HepG2 (cell line): ENCODE measurements around the gene HOXA9. TPM values are rescaled to one million over a fixed set of nuclear protein-coding genes. Genes with fewer than 3 reads are reported as not detected.

Experiments used
- BORCS8-MEF2B ChIP-seq: sonication (generic); formaldehyde crosslinking; IDR thresholded peaks from 2 replicates; pipeline ENCODE4 v1.8.0; 2022; ENCODE audit warnings: mild to moderate bottlenecking, missing genetic modification reagents
- CEBPB ChIP-seq: IDR thresholded peaks from 2 replicates; pipeline ENCODE4 v1.6.1; 2011; ENCODE audit warnings: low read depth, low read length, improper control_type of control experiment, borderline replicate concordance
- FOXC1 ChIP-seq: sonication (generic); formaldehyde crosslinking; IDR thresholded peaks from 2 replicates; pipeline ENCODE4 v1.8.0; 2022; ENCODE audit warnings: mild to moderate bottlenecking, missing genetic modification reagents, borderline replicate concordance
- GABPB1 ChIP-seq: IDR thresholded peaks from 2 replicates; pipeline ENCODE4 v1.6.1; 2016; ENCODE audit warnings: mild to moderate bottlenecking, missing genetic modification reagents, moderate library complexity, missing compliant biosample characterization
- ISX ChIP-seq: sonication (generic); formaldehyde crosslinking; conservative IDR thresholded peaks from 2 replicates; pipeline ENCODE4 v1.5.0; 2020; ENCODE audit warnings: missing genetic modification reagents
- KDM5B ChIP-seq: sonication (generic); formaldehyde crosslinking; IDR thresholded peaks from 2 replicates; pipeline ENCODE4 v1.4.0; 2020; ENCODE audit warnings: missing genetic modification reagents, mild to moderate bottlenecking, borderline replicate concordance
- NR2F6 ChIP-seq, 2 experiments: IDR thresholded peaks; 2 replicates each; pipeline ENCODE4 v1.6.1; 2016; ENCODE audit warnings: antibody characterized with exemption in 1 of 2, mild to moderate bottlenecking in 1 of 2
- RARA ChIP-seq: IDR thresholded peaks from 2 replicates; pipeline ENCODE4 v1.6.1; 2016; ENCODE audit warnings: missing genetic modification reagents, missing compliant biosample characterization
- RFXAP ChIP-seq: sonication (generic); formaldehyde crosslinking; IDR thresholded peaks from 2 replicates; pipeline ENCODE4 v1.4.0; 2020; ENCODE audit warnings: missing genetic modification reagents, borderline replicate concordance
- SCMH1 ChIP-seq: sonication (generic); formaldehyde crosslinking; IDR thresholded peaks from 2 replicates; pipeline ENCODE4 v1.9.0; 2021; ENCODE audit warnings: missing genetic modification reagents, mild to moderate bottlenecking, borderline replicate concordance
- SKI ChIP-seq: fragments of 450-650 bp; IDR thresholded peaks from one replicate; pipeline ENCODE4 v1.6.1; 2018; ENCODE audit warnings: mild to moderate bottlenecking; ENCODE audit not compliant: partially characterized antibody
- SOX6 ChIP-seq, 2 experiments: fragments of 450-650 bp in 1 of 2; sonication (generic) in 1 of 2; formaldehyde crosslinking in 1 of 2; IDR thresholded peaks; 2 replicates each; pipeline versions ENCODE4 v1.4.0 to v1.6.1; 2017 to 2020; ENCODE audit warnings: antibody characterized with exemption in 1 of 2, mild to moderate bottlenecking in 1 of 2, missing genetic modification reagents in 1 of 2
- SRSF4 ChIP-seq: fragments of 200-400 bp; formaldehyde crosslinking; IDR thresholded peaks from one replicate; pipeline ENCODE4 v1.6.1; 2018; ENCODE audit warnings: mild to moderate bottlenecking, low read depth, low read length, moderate library complexity; ENCODE audit not compliant: poor library complexity, severe bottlenecking
- TOPORS ChIP-seq: sonication (generic); formaldehyde crosslinking; IDR thresholded peaks from 2 replicates; pipeline ENCODE4 v1.8.0; 2023; ENCODE audit warnings: mild to moderate bottlenecking, missing genetic modification reagents
- ZBTB38 ChIP-seq: sonication (generic); formaldehyde crosslinking; IDR thresholded peaks from 2 replicates; pipeline ENCODE4 v1.5.1; 2020; ENCODE audit warnings: mild to moderate bottlenecking, missing genetic modification reagents
- ZFX ChIP-seq: sonication (generic); formaldehyde crosslinking; IDR thresholded peaks from 2 replicates; pipeline ENCODE4 v1.4.0; 2020; ENCODE audit warnings: mild to moderate bottlenecking, low read depth, missing genetic modification reagents, moderate library complexity
- ZNF136 ChIP-seq: sonication (generic); formaldehyde crosslinking; IDR thresholded peaks from 2 replicates; pipeline ENCODE4 v1.8.1; 2022; ENCODE audit warnings: low read depth, mild to moderate bottlenecking, moderate library complexity, missing genetic modification reagents
- ZNF646 ChIP-seq: sonication (generic); formaldehyde crosslinking; IDR thresholded peaks from 2 replicates; pipeline ENCODE4 v1.9.0; 2021; ENCODE audit warnings: mild to moderate bottlenecking, missing genetic modification reagents
- ZNF687 ChIP-seq: sonication (generic); formaldehyde crosslinking; IDR thresholded peaks from 2 replicates; pipeline ENCODE4 v1.5.1; 2020; ENCODE audit warnings: mild to moderate bottlenecking, missing genetic modification reagents, moderate library complexity
- polyA plus RNA-seq, 8 experiments: library from polyadenylated mRNA; depleted of rRNA in 3 of 8; stranded (reverse) in 7 of 8; unstranded in 1 of 8; fragments of >200 nt; fragmentation: Illumina TruSeq in 4 of 8; extraction: Trizol in 4 of 8; gene quantifications; 2 replicates each; pipeline versions ENCODE4 v1.2.1 to v1.2.3, GENCODE V29; 2011 to 2016; ENCODE audit warnings: low read depth in 4 of 8, missing spikeins in 1 of 8, mixed read lengths in 1 of 8; ENCODE audit not compliant: insufficient read depth in 1 of 8
- total RNA-seq, 5 experiments: library from RNA; depleted of rRNA; stranded (reverse); fragments of >200 nt; fragmentation: Illumina TruSeq; extraction: Trizol; gene quantifications; 2 replicates each; pipeline ENCODE4 v1.2.3, GENCODE V29; 2016; ENCODE audit warnings: low read depth in 1 of 5

The HOXA9 gene
- total and polyA plus RNA-seq, 2 of the 13 experiments (the other 11 are each of a cell fraction or from before 2014, with no cell fraction given) = not detected

GRCh38 chr7:27171325-27171636 is 5.9 kb upstream of the HOXA9 start (continued):
- TF ChIP-seq RFXAP (CRISPR knock-in tag) (no peak), TOPORS (CRISPR knock-in tag) (no peak), CEBPB (no peak), GABPB1 (CRISPR knock-in tag) (peak; percentile 36; the same call in 1 of the 2 replicates), ZBTB38 (CRISPR knock-in tag) (no peak), ZNF687 (peak; percentile 59), SOX6 (IDR thresholded peaks at IDR 0.05) (no peak), SOX6 (CRISPR knock-in tag; IDR thresholded peaks at IDR 0.05) (peak; percentile 28; the same call in 1 of the 2 replicates), BORCS8-MEF2B (no peak), NR2F6 (IDR thresholded peaks at IDR 0.05) (0 out of 2 replicates have a peak, but pooled peaks have one; percentile 9), NR2F6 (CRISPR knock-in tag; IDR thresholded peaks at IDR 0.05) (0 out of 2 replicates have a peak, but pooled peaks have one; percentile 8), KDM5B (CRISPR knock-in tag) (no peak), SCMH1 (CRISPR knock-in tag) (no peak), SRSF4 (no peak), ZFX (CRISPR knock-in tag) (0 out of 2 replicates have a peak, but pooled peaks have one; percentile 25), ZNF646 (CRISPR knock-in tag) (no peak), SKI (peak; percentile 16), FOXC1 (CRISPR knock-in tag) (no peak), RARA (CRISPR knock-in tag) (peak; percentile 31; the same call in 1 of the 2 replicates), ISX (CRISPR knock-in tag) (no peak), ZNF136 (CRISPR knock-in tag) (no peak)
